Ammon's horn (tissue), 1 donor: ENCODE measurements around the gene GRM8.
A peak's percentile ranks its signal among the peaks of the same experiment; 100 is the strongest.

ENCODE experiments used
- DNase-seq: peaks from one replicate; pipeline ENCODE4 v3.0.0-alpha.2; 2016; ENCODE audit warnings: low spot score

GRM8 gene

GRCh38 chr7:126806614-126807013, 446.1 kb downstream of the GRM8 start:
- DNase-seq, result no peak

DNA sequence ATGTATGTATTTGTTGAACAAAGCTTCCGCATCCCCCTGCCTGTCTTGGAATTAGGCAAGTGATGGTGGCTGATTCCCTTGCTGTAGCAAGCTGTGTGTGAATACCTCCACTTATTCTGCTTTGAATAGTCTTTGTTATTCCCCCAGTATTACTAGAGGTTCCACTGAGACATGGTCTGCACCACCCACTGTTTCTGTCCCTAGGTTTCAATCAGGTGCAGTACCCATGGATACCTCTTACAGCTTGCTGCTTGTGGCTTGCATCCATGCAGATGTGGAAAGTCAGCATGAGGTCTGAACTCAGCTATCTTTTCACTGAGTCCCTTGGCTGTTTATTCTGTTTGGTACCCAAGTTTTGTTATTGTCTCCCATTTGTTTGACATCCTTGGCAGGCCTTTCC, 447.4 kb downstream of the GRM8 start:
- DNase-seq, result no peak

DNA sequence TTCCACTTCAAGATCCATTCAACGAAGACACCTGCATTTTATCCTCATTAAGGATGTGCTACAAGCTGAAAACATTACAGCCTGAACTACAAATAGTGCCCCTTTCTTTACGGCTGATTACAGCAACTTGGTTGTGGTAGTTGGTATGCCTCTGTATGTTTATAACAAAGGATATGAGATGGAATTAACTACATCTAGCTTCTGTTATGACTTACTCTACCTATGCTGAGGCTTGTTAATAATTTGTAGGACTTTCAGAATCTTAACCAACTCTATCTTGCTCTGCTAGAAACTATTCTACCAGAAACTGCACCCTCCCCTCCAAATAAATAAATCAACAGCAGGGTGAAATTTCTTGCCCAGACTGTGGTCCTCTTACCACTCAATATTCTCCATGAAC, 448.1 kb downstream of the GRM8 start:
- no peak for DNase-seq

- DNase-seq, result no peak
Observed at GRCh38 chr7:126803990-126804389, 448.8 kb downstream of the GRM8 start.

GRCh38 chr7:126803060-126803665, 449.6 kb downstream of the GRM8 start:
- DNase-seq, result peak; percentile 44

GRCh38 chr7:126801733-126802132, 451.0 kb downstream of the GRM8 start:
- DNase-seq, result no peak

- DNase-seq, result no peak
Observed at GRCh38 chr7:126799541-126799940, 453.2 kb downstream of the GRM8 start.

GRCh38 chr7:126792521-126792920, 460.2 kb downstream of the GRM8 start:
- DNase-seq, result peak; percentile 59

DNA sequence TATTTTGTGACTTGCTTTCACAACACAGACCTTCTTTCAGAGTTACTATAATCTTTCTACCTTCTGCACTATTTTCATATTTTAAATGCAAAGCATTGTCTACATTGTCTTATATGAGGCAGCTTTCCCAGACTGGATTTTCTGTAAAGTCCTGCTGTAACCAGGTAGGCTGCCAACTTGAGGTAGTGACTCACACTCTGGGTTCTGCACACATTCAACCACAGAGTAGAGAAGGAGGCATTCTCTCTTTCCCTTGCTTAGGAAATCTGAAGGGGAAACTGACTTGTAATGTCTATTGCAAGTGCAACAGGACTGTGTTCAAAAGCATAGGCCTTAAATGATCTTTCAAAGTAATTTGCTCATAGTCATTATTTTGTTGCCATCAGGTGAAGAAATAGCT, 461.4 kb downstream of the GRM8 start:
- DNase-seq, result no peak

DNA sequence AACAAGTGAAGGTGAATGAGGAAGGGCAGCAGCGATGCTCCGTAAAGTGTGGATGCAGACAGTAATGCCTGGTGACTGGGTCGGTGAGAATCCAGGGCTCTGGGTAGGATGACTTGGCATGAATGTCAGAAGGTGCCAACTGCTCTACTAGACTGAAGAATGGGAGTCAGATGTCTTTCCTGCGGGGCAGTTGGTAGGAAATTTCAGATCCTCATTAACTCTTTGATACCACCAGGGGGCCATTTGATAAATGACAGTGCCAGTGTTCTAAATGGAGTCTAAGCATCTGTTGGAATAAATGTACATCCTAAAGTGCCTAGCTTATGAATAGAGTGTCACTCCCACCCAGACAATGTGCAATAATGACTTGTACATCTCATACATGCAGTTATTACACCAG, 462.0 kb downstream of the GRM8 start:
- no peak for DNase-seq

GRCh38 chr7:126783613-126784012, 469.1 kb downstream of the GRM8 start:
- DNase-seq, result no peak

GRCh38 chr7:126780993-126781392, 471.7 kb downstream of the GRM8 start:
- DNase-seq, result no peak

DNA sequence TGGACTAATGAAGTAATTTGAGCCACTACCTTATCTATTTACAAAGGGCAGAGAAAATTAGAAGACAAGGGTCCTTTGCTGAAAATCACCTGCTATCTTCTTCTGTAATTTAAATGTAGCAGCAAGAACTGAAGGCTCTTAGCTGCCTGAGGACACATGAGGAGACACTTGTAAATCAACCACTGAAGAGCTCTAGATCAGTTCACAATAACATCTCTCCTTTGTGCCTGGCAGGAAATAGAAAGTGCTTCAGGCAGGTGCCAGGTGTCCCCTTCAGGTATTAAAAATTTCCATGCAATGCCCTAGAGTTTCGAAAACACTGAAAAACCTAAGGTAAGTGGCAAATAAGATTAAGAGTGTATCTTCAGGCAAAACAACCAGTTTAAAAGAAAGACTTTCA, 474.6 kb downstream of the GRM8 start:
- DNase-seq, result no peak

DNA sequence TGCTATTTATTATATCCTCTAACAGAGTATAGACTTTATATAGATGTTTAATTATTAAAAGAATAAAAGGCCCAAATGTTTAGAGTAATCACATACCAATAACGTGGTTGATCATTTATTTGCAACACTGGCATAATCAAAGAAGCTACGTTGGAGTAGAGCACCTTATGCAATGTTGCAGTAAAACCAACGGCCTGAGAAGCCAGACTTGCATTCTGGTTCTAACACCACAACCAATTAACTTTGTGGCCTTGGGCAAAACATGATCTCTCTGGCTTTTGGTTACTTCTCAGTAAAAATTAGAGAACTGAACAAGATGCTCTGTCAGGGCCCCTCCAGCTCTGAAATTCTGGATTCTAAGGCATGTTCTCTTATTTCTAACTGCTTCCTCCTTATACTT, 476.2 kb downstream of the GRM8 start:
- no peak for DNase-seq

DNA sequence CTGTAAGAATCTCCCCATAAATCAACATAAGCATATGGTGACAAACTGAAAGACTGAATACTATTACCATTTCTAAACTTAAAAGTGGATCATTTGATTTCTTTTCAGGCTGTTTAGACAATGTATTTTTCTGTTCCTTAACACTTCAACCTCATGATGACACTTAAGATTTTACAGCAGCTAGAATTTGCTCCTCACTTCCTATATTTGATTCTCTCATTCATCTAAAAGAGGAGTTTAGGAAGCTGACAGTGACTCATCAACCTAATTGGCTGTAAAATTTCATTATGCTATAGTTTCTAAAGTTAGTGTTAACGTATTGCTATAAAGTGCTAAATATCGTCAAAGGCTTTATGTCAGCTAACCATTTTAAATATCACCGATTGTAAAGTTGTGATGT, 478.7 kb downstream of the GRM8 start:
- no peak for DNase-seq

- no peak for DNase-seq
Observed at GRCh38 chr7:126768836-126769235, 483.9 kb downstream of the GRM8 start.

- DNase-seq, result no peak
Observed at GRCh38 chr7:126760914-126761577, 491.7 kb downstream of the GRM8 start.

DNA sequence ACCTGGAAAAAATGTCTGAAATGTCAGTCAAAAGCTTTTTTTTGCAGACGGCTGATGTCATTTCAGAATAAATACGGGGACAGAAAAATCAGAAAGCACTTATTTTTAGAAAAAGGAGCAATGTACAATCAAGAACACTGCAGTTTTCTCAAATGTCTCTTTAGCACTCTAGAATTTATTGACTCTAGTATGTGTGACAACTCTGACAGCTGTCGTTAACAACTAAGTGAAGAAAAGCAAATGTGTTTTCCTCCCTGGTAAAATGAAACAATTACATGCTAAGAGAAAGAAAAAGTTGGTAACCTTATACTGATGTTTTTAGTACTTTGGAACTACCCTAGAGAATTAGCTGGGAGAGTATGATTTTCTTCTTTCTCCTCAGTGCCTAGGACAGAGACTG, 497.4 kb downstream of the GRM8 start:
- no peak for DNase-seq

GRCh38 chr7:126750207-126750911, 502.4 kb downstream of the GRM8 start:
- DNase-seq, result no peak

DNA sequence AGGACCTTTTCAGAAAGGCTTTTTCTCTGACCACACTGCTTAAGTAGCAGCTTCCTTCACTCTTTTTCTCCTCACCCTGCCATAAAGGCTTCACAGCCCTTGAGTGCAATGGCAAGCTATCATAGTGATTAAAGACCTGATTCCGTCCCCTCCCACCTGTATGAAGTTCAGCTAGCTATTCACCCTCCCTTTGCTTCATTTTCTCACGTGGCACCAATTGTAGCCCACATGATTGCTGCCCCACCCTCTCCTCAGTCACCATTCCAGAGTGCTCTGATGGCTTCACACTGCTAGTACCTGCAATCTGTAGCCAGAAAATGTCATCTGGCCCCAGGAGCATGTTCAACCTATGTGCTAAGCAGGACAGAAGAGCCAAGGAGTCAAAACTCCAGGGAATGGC, 523.8 kb downstream of the GRM8 start:
- DNase-seq, result no peak

GRCh38 chr7:126727930-126728391, 524.8 kb downstream of the GRM8 start:
- no peak for DNase-seq

- DNase-seq, result no peak
Observed at GRCh38 chr7:126723966-126724544, 528.7 kb downstream of the GRM8 start.

DNA sequence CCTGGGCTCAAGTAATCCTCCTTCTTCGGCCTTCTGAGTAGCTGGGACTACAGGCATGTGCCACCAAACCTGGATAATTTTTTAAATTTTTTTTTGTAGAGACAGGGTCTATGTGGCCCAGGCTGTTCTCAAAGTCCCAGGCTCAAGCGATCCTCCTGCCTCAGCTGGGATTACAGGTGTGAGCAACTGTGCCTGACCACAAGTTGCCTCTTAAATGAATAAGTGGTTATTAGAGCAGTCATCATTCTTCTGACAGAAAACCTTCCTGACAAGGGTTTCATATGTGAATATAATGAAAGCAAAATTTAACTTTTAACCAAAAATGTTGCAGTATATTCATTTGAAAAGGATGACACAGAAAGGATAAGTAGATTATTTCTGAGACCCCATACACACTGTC, 532.5 kb downstream of the GRM8 start:
- no peak for DNase-seq
